ENCODE measurements around the gene MRFAP1.
A peak's percentile ranks its signal among the peaks of the same experiment; 100 is the strongest.

The MRFAP1 gene

GRCh38 chr4:6640292-6641163 lies at the start of gene MRFAP1:
TSS of gene MRFAP1 (plus strand) at chr4:6640685. CDS start at chr4:6640863, 178 bp downstream.
- peak; percentile 88 to 89 for DNase-seq (ENCODE audit: low read depth in 2 of 2)

GRCh38 chr4:6591313-6591712 lies 49.2 kb upstream of the MRFAP1 start:
- DNase-seq (ENCODE audit: low read depth in 2 of 2), result no peak

GRCh38 chr4:6591781-6592180 lies 48.7 kb upstream of the MRFAP1 start:
- no peak for DNase-seq (ENCODE audit: low read depth in 2 of 2)

DNA sequence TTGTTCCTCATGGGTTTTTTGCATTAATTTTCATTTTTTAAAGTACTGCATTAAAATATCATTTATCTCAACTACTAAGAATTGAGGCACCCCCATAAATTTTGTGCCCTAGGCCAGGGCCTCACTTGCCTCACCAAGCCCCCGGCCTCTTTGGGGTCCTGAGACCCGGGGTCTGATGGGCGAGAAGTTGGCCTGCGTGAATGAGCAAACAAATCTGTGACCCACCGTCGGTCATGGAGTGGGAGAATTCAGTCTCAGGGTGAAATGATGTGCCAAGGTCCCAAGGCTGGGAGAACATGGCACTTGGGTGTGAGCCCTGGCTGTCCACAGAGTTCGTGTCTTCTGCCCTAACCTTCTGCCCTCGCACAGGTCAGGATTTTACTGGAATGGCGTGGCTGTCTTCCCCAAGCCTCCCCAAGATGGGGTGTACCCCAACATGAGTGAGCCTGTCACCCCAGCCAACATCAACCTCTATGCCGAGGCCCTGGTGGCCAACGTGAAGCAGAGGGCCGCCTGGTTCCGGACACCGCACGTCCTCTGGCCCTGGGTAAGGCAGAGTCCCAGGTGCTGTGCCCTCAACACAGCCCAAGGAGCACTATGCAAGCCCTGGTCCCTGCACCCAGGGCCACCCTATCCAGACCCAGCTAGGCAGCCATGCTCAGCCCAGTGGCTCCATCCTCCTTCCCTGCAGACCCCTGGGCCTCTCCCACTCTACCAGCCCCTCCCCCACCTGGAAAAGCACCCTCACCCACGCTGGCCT lies 47.5 kb upstream of the MRFAP1 start:
- DNase-seq (ENCODE audit: low read depth in 2 of 2), result no peak

- DNase-seq (ENCODE audit: low read depth in 2 of 2), result no peak
Measured at GRCh38 chr4:6594341-6594740, 46.1 kb upstream of the MRFAP1 start.

DNA sequence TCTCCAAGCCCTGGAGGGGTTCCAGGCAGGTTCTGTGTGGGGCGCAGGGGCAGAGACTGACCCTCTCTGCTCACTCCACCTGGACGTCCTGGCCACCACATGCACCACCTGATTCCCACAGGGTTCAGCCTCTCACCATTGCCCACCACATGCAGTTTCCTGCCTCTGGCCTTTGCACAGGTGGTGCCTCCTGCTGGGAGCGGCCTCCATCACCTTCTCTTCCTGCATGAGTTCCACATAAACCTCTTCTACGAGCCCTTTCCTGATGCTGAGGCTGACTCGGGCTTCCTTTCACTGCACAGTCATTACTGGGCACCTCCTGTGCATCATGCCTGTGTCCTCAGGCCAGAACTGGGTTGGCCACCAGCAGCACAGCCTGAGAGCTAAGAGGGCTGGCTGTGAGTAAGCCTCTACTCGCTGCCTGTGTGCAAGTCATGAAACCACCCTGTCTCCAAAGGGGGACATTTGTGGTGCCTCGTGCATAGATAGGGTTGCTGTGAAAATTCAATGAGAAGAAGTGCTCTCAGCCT lies 45.6 kb upstream of the MRFAP1 start:
- DNase-seq (ENCODE audit: low read depth in 2 of 2), result no peak

DNA sequence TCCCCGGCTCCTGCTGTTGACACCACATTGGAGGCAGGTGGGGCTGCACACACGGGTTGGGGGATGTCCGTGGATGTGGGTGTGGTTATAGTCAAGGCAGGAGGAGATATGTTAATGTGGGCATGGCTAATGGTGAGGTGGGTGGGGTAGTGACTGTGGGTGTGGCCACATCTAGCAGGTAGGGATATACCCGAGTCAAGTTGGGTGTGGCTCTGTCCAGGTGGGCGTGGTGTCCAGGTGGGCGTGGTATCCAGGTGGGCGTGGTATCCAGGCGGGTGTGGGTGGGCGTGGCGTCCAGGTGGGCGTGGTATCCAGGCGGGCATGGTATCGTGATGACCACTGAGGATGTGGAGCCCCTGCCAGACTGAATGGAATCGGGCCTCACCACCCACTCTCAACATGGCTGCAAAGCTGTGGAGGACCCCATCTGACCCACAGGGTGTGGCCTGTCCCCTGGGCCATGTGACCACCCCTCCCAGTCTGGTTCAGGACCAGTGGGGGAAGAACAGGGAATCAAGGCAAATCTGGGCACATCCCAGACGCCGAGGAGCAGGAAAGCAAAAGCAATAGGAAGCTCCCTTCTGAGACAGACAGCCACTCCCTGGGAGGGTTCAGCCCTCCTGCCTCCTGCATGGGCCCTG lies 44.5 kb upstream of the MRFAP1 start:
- no peak for DNase-seq (ENCODE audit: low read depth in 2 of 2)

DNA sequence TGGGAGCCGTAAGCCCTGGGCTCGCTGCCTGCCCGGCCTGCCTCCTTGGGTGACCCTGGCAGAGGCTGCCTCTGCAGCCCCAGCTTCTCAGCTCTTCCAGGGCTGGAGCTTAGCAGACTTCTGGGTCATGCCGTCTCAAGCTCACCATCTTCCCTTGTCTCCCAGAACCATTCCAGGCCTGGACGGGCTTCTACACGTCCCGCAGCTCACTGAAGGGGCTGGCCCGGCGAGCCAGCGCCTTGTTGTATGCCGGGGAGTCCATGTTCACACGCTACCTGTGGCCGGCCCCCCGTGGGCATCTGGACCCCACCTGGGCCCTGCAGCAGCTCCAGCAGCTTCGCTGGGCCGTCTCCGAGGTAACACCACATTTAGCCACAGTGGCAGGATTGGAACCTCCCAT lies 43.5 kb upstream of the MRFAP1 start:
- no peak for DNase-seq (ENCODE audit: low read depth in 2 of 2)

- no peak for DNase-seq (ENCODE audit: low read depth in 2 of 2)
Measured at GRCh38 chr4:6598127-6598526, 42.4 kb upstream of the MRFAP1 start.

DNA sequence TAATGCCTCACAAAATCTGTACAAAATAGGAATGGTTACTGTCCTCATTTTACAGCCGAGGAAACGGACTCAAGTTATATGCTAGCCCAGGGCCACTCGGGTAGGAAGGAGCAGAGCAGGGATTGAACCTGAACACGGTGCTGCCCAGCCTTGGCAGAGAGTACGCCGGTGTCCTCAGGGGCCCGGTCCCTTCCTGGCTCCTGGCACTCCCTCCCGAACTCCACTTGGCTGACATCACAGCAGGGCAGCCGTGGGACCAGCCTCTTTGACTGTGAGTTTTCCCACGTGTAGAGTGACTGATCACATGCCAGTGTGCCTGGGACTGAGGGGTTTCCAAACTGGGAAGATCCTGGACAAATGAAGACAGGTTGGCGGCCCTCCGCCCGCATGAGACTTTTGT lies 41.8 kb upstream of the MRFAP1 start:
- no peak for DNase-seq (ENCODE audit: low read depth in 2 of 2)

DNA sequence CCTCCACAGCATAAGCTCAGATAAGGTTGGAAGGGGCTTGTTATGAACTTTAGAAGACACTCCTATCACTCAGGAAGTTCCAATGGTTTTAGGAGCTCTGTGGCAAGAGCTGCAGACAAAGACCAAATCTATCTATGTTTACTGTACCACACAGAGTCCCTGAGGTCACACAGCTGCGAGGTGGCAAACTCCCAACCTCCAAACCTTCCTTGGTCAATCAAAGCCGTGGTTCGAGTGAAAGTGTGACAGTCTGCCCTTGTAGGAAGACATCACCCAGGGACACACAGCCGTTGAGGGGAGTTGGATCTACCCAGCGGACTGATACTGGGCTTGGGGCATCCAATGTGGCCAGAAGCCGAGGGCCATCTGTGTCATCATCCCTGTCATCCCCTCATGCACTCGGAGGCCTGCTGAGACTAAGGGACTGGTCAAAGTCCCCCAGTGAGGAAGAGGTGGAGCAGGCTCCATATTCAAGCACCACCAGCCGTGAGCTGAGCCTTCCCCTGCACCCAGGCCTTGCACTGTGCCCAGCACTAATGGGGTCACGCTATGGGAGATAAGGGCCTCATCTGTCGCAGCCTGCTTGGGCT lies 38.7 kb upstream of the MRFAP1 start:
- DNase-seq (ENCODE audit: low read depth in 2 of 2), result no peak

DNA sequence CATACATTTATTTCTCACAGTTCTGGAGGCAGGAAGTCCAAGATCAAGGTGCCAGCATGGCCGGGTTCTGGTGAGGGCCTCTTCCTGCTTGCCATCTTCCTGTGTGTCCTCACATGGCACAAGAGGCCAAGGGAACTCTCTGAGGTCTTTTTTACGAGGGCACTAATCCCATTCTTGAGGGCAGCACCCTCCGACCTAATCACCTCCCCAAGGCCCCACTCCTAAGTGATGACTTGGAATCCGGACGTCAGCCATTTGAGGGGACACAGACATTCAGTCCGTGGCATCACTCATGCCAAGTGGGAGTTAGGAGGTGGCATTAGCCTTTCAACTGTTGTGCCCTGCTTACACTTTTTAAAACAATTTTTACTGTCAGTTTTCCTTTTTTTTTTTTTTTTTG lies 38.2 kb upstream of the MRFAP1 start:
- DNase-seq (ENCODE audit: low read depth in 2 of 2), result no peak

GRCh38 chr4:6603128-6603527 lies 37.4 kb upstream of the MRFAP1 start:
- no peak for DNase-seq (ENCODE audit: low read depth in 2 of 2)

DNA sequence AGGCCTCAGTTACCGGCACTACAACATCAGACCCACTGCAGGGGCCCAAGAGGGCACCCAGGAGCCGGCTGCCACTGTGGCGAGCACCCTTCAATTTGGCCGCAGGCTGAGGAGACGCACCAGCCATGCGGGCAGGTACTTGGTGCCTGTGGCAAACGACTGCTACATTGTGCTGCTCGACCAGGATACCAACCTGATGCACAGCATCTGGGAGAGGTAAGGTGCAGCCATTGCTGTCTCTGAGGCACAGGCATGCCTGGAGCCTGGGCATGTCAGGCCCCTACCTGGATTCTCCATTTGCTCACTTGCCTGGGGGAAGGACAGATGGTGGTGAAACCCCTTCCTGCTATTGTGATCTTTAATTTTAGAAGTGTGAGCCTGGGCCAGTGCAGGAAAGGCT lies 35.4 kb upstream of the MRFAP1 start:
- DNase-seq (ENCODE audit: low read depth in 2 of 2), result no peak

GRCh38 chr4:6605605-6606004 lies 34.9 kb upstream of the MRFAP1 start:
- DNase-seq (ENCODE audit: low read depth in 2 of 2), result no peak

DNA sequence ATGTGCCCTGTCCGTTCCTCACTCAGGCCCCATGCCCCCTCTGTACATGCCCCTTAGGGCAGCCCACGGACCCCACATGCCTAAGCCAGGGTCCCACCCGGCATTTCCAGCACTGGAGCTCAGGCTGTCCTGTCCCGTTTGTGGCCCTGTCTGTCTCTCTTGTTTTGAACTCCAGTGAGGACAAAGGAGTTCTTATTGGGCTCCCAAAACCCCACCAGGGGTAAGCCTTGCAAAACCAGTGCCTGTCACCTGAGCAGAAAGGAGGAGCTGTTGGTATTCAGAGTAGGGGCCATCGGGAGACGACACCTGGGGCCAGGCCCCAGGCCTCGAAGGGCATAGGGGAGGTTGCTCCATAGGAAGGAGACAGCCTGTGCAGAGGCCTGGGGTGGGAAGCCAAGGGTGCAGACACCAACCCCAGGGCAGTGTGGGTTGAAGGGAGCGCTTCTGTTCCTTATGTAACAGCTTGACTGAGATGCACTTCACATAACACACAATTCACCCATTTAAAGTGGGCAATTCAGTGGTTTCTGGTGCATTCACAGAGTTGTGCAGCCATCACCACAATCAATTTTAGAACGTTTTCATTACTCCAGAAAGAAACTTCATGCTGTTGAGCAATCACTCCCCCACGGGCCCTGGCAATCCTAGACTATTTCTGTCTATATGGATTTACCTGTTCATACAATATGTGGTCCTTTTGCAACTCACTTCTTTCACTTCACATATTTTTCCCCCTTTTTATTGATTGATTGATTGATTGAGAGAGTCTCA lies 33.8 kb upstream of the MRFAP1 start:
- DNase-seq (ENCODE audit: low read depth in 2 of 2), result no peak

GRCh38 chr4:6607368-6608055 lies 33.0 kb upstream of the MRFAP1 start:
- DNase-seq (ENCODE audit: low read depth in 2 of 2), result no peak

DNA sequence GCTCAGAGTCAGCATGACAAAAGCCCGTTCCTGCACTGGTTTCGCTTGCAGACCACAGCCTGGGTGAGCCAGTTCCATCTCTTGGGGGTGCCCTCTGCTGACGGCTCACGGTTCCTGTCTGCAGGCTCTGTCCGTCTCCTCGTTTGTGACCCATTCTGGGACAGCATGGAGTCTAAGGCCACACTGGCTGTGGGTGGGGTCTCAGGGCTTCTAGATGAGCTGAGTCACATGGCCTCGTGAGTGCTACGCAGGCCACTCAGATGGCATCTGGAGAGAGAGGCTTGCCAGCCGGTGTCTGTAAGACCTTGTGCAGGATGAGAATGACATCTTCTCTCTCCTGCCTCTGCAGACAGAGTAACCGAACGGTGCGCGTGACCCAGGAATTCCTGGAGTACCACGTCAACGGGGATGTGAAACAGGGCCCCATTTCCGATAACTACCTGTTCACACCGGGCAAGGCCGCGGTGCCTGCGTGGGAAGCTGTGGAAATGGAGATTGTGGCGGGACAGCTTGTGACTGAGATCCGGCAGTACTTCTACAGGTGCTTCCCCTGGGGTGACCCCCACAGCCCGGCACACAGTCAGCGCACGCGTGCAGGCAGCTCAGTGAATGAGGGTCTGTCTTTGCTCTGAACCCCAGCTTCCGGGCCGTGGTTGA lies 31.6 kb upstream of the MRFAP1 start:
- no peak for DNase-seq (ENCODE audit: low read depth in 2 of 2)

- DNase-seq (ENCODE audit: low read depth in 2 of 2), result no peak
Measured at GRCh38 chr4:6609415-6610079, 30.9 kb upstream of the MRFAP1 start.

Measured in stimulated activated CD4-positive, alpha-beta T cell treated with anti-CD3 and anti-CD28 coated beads, Interleukin-1b, Interleukin-23, amount 100 ng/mL, for 4 hours (primary cell).